CD14-positive monocyte (primary cell): ENCODE data around the gene SMTNL2. TPM values are rescaled to one million over a fixed set of nuclear protein-coding genes. Genes with fewer than 3 reads are reported as not detected.

Experiments used
- DNase-seq, 3 donors: peaks; one replicate each; pipeline ENCODE4 v3.0.0-alpha.2; 2011 to 2022
- H2AFZ ChIP-seq: 2 replicates; pipeline ENCODE4 v1.6.0; 2012; ENCODE audit warnings: mild to moderate bottlenecking, low read depth, low read length, inconsistent platforms; ENCODE audit not compliant: insufficient read depth, poor library complexity, severe bottlenecking
- H3K27ac ChIP-seq, 2 donors: 1 replicate in 1 of 2; 2 replicates in 1 of 2; pipeline ENCODE4 v1.5.1; 2012 to 2013; ENCODE audit warnings: low read length in 2 of 2, control low read depth in 1 of 2, inconsistent platforms in 1 of 2, low read depth in 1 of 2, mild to moderate bottlenecking in 1 of 2
- H3K27me3 ChIP-seq, 2 donors: one replicate each; pipeline versions ENCODE4 v1.6.0 to v1.6.1; 2011 to 2013; ENCODE audit warnings: low read length in 2 of 2; ENCODE audit not compliant: control insufficient read depth in 2 of 2, insufficient read depth in 2 of 2
- H3K36me3 ChIP-seq, 2 donors: replicated peaks in 1 of 2; 1 replicate in 1 of 2; 2 replicates in 1 of 2; pipeline versions ENCODE4 v1.5.1 to v1.6.1; 2012 to 2013; ENCODE audit warnings: low read length in 2 of 2, control low read depth in 1 of 2, inconsistent platforms in 1 of 2, mild to moderate bottlenecking in 1 of 2; ENCODE audit not compliant: insufficient read depth in 2 of 2, control insufficient read depth in 1 of 2
- H3K4me1 ChIP-seq, 2 donors: 1 replicate in 1 of 2; 2 replicates in 1 of 2; pipeline versions ENCODE4 v1.5.1 to v1.6.1; 2012 to 2013; ENCODE audit warnings: low read length in 2 of 2, control low read depth in 1 of 2, inconsistent platforms in 1 of 2, mild to moderate bottlenecking in 1 of 2, moderate library complexity in 1 of 2; ENCODE audit not compliant: insufficient read depth in 2 of 2, control insufficient read depth in 1 of 2
- H3K4me2 ChIP-seq: replicated peaks from 2 replicates; pipeline ENCODE3; 2012; ENCODE audit warnings: low read length, moderate library complexity, mild to moderate bottlenecking; ENCODE audit not compliant: poor library complexity, severe bottlenecking; ENCODE audit errors: extremely low read depth
- H3K4me3 ChIP-seq, 3 experiments: fragments of 200-600 bp in 1 of 3; sonication (generic) in 1 of 3; replicated peaks in 1 of 3; 1 replicate in 2 of 3; 2 replicates in 1 of 3; pipeline ENCODE4 v1.5.1; 2011 to 2013; ENCODE audit warnings: low read length in 3 of 3, mild to moderate bottlenecking in 3 of 3, control low read depth in 2 of 3, low read depth in 2 of 3, inconsistent platforms in 1 of 3, moderate library complexity in 1 of 3
- H3K79me2 ChIP-seq: 2 replicates; pipeline ENCODE4 v1.6.0; 2012; ENCODE audit warnings: mild to moderate bottlenecking, control low read depth, inconsistent platforms, low read length, moderate library complexity; ENCODE audit not compliant: insufficient read depth
- H3K9ac ChIP-seq: 2 replicates; pipeline ENCODE4 v1.6.0; 2017; ENCODE audit warnings: low read length, mild to moderate bottlenecking; ENCODE audit not compliant: insufficient read depth, poor library complexity, severe bottlenecking
- H3K9me3 ChIP-seq, 2 donors: replicated peaks in 1 of 2; 1 replicate in 1 of 2; 2 replicates in 1 of 2; pipeline versions ENCODE4 v1.5.1 to v1.6.1; 2012 to 2013; ENCODE audit warnings: low read length in 2 of 2, control low read depth in 1 of 2; ENCODE audit not compliant: control insufficient read depth in 1 of 2, insufficient read depth in 1 of 2
- H4K20me1 ChIP-seq: 2 replicates; pipeline ENCODE4 v1.6.0; 2012; ENCODE audit warnings: mild to moderate bottlenecking, low read length, control low read depth, moderate library complexity; ENCODE audit not compliant: insufficient read depth
- H3K27ac Mint-ChIP-seq, 7 donors: one replicate each; pipeline ENCODE4 v1.8.0; 2020; ENCODE audit warnings: mild to moderate bottlenecking in 7 of 7, mixed read lengths in 7 of 7, moderate library complexity in 6 of 7, inconsistent platforms in 2 of 7
- H3K27me3 Mint-ChIP-seq, 3 donors: one replicate each; pipeline ENCODE4 v1.8.0; 2021 to 2022; ENCODE audit warnings: low read depth in 3 of 3, mild to moderate bottlenecking in 3 of 3, mixed read lengths in 3 of 3, moderate library complexity in 3 of 3, inconsistent platforms in 1 of 3
- H3K36me3 Mint-ChIP-seq, 2 donors: one replicate each; pipeline ENCODE4 v1.8.0; 2020; ENCODE audit warnings: mixed read lengths in 2 of 2, inconsistent platforms in 1 of 2, mild to moderate bottlenecking in 1 of 2
- H3K4me1 Mint-ChIP-seq: one replicate; pipeline ENCODE4 v1.8.0; 2020; ENCODE audit warnings: mild to moderate bottlenecking, mixed read lengths
- H3K4me3 Mint-ChIP-seq, 2 donors: one replicate each; pipeline ENCODE4 v1.8.0; 2020; ENCODE audit warnings: mild to moderate bottlenecking in 2 of 2, mixed read lengths in 2 of 2, moderate library complexity in 1 of 2
- H3K9me3 Mint-ChIP-seq, 7 donors: one replicate each; pipeline ENCODE4 v1.8.0; 2020 to 2022; ENCODE audit warnings: mixed read lengths in 7 of 7, mild to moderate bottlenecking in 6 of 7, moderate library complexity in 6 of 7, inconsistent platforms in 2 of 7
- WGBS: methylation state at CpG from one replicate; pipeline ENCODE4 v1.1.5; 2013; ENCODE audit warnings: missing lambda C conversion rate; ENCODE audit not compliant: insufficient coverage; 5-methylcytosine and 5-hydroxymethylcytosine counted together
- intact Hi-C, 2 donors: fragments of 100-400 bp; cut with micrococcal nuclease; formaldehyde crosslinking; loops; one replicate each; pipeline versions ENCODE4 v1.15.0 to v1.15.1; 2023
- polyA minus RNA-seq: library from RNA; depleted of rRNA, polyadenylated mRNA; stranded (reverse); fragments of >200 nt; gene quantifications from 2 replicates; pipeline ENCODE4 v1.2.3, GENCODE V29; 2012
- polyA plus RNA-seq, 3 donors: library from polyadenylated mRNA; depleted of rRNA in 1 of 3; unstranded in 2 of 3; stranded (reverse) in 1 of 3; fragments of 300-500 nt in 2 of 3; fragments of >200 nt in 1 of 3; fragmentation: Illumina TruSeq in 2 of 3; gene quantifications; 1 replicate in 2 of 3; 2 replicates in 1 of 3; pipeline ENCODE4 v1.2.3, GENCODE V29; 2012 to 2021
- total RNA-seq, 12 experiments: library from RNA in 1 of 12; stranded (reverse) in 1 of 12; fragments of 120-200 nt in 1 of 12; gene quantifications; one replicate each; pipeline ENCODE4 v1.2.4 and lab custom pipeline; 2013 to 2026; ENCODE audit warnings: mixed read lengths in 6 of 12, inconsistent platforms in 1 of 12
- TF ChIP-seq, protein P1 (sequence below): fragments of 200-600 bp; IDR thresholded peaks from one replicate; pipeline ENCODE4 v1.8.0; 2022; ENCODE audit warnings: antibody characterized with exemption, mild to moderate bottlenecking

Gene SMTNL2
- total RNA-seq (2013), result 0.06 TPM
- polyA plus RNA-seq, result under 1 TPM in 1 of 3 donors, not detected in 2; 0.08 TPM
- not detected in 2 replicates for polyA minus RNA-seq
- total RNA-seq (lab: John Stamatoyannopoulos, UW), result 0 to 1.3 (median 0.06) reads per million in 11 experiments

- Mint-ChIP-seq H3K27ac (no peak within 1 kb of the TSS), H3K36me3 (peaks cover 0 to 1% of the 10 kb centered on the region in 2 donors), H3K4me3 (peak within 1 kb of the TSS; percentile 51 to 83), H3K4me1 (peaks cover 3% of the 10 kb centered on the region), H3K9me3 (peaks cover 0 to 7% (median 3%) of the 10 kb centered on the region in 7 donors), H3K27me3 (peaks cover 42 to 74% (median 60%) of the 10 kb centered on the region in 3 donors)
- TF ChIP-seq, protein P1, sequence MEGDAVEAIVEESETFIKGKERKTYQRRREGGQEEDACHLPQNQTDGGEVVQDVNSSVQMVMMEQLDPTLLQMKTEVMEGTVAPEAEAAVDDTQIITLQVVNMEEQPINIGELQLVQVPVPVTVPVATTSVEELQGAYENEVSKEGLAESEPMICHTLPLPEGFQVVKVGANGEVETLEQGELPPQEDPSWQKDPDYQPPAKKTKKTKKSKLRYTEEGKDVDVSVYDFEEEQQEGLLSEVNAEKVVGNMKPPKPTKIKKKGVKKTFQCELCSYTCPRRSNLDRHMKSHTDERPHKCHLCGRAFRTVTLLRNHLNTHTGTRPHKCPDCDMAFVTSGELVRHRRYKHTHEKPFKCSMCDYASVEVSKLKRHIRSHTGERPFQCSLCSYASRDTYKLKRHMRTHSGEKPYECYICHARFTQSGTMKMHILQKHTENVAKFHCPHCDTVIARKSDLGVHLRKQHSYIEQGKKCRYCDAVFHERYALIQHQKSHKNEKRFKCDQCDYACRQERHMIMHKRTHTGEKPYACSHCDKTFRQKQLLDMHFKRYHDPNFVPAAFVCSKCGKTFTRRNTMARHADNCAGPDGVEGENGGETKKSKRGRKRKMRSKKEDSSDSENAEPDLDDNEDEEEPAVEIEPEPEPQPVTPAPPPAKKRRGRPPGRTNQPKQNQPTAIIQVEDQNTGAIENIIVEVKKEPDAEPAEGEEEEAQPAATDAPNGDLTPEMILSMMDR, result no peak
- under 1% methylated on average over 100 of the region's 100 CpGs for WGBS
- Histone ChIP-seq H2AFZ (no peak within 1 kb of the TSS), H3K27ac (no peak within 1 kb of the TSS), H3K9ac (no peak within 1 kb of the TSS), H3K4me1 (peaks cover 5 to 10% of the 10 kb centered on the region in 2 donors), H3K9me3 (peaks cover 0 to 10% of the 10 kb centered on the region in 2 donors), H3K4me3 (peak within 1 kb of the TSS in 1 of 3 experiments; percentile 20), H3K4me2 (peak within 1 kb of the TSS; percentile 51), H4K20me1 (no peaks in the 10 kb centered on the region), H3K27me3 (peaks cover 19 to 49% of the 10 kb centered on the region in 2 donors), H3K79me2 (no peaks in the 10 kb centered on the region), H3K36me3 (no peaks in the 10 kb centered on the region)
- DNase-seq, result no peak
- intact Hi-C loops, result no loop called here
These were observed at the start of gene SMTNL2 for GRCh38 chr17:4584101-4584916. TSS of gene SMTNL2 (plus strand) at chr17:4584529. CDS start at chr17:4584606, 77 bp downstream.

- Mint-ChIP-seq H3K36me3 (peaks cover 12 to 25% of the 10 kb centered on the region in 2 donors), H3K9me3 (no peaks in the 10 kb centered on the region), H3K27ac (no peak overlapping the region), H3K27me3 (peaks cover 8 to 16% (median 8%) of the 10 kb centered on the region in 3 donors), H3K4me1 (peaks cover 31% of the 10 kb centered on the region), H3K4me3 (no peak overlapping the region)
- H3K27me3 ChIP-seq, result no peaks in the 10 kb centered on the region
- H3K4me2 ChIP-seq, result no peak overlapping the region
- intact Hi-C loops, result no loop called here
- TF ChIP-seq, protein P1, result no peak
- WGBS, result 95% methylated on average over 13 of the region's 27 CpGs
- no peaks in the 10 kb centered on the region for H3K79me2 ChIP-seq
- no peak overlapping the region for H3K4me3 ChIP-seq
- H3K9me3 ChIP-seq, result no peaks in the 10 kb centered on the region
- peaks cover 22 to 25% of the 10 kb centered on the region in 2 donors for H3K4me1 ChIP-seq
- no peak overlapping the region for H2AFZ ChIP-seq
- H3K9ac ChIP-seq, result no peak overlapping the region
- peaks cover 25% of the 10 kb centered on the region in 2 donors for H3K36me3 ChIP-seq
- no peaks in the 10 kb centered on the region for H4K20me1 ChIP-seq
- no peak for DNase-seq
- no peak overlapping the region for H3K27ac ChIP-seq
These were observed 49.2 kb upstream of the SMTNL2 start for GRCh38 chr17:4534928-4535666.
